IMR-90 (cell line): ENCODE measurements around the gene ANXA3. TPM values are rescaled to one million over a fixed set of nuclear protein-coding genes. Genes with fewer than 3 reads are reported as not detected.

ENCODE experiments used
- ATAC-seq: fragments of 200-7000 bp; cut with Tn5 transposase; 2 replicates; pipeline ENCODE4 v1.9.1; 2020; ENCODE audit warnings: low read depth, mild to moderate bottlenecking, moderate library complexity
- BruUV-seq: library from RNA; stranded (reverse); fragments of 400-500 nt; replicated peaks from 2 replicates; lab custom pipeline; 2021; lab: Mats Ljungman, UMichigan
- CTCF ChIA-PET: fragments of 300-600 bp; formaldehyde crosslinking; extraction: SDS; loops from one replicate; lab custom pipeline; 2021; ENCODE audit warnings: antibody characterized with exemption; lab: Yijun Ruan, JAX
- POLR2A ChIA-PET: fragments of 300-600 bp; sonication (Branson Sonifier 250); formaldehyde crosslinking; loops from one replicate; lab custom pipeline; 2022; ENCODE audit warnings: antibody characterized with exemption; ENCODE audit not compliant: unreplicated experiment; lab: Charles Lee
- DNase-seq: peaks from one replicate; pipeline ENCODE4 v3.0.0; 2013
- H2AFZ ChIP-seq: replicated peaks from 2 replicates; pipeline ENCODE3; 2013; ENCODE audit warnings: low read length, mild to moderate bottlenecking; ENCODE audit not compliant: poor library complexity
- H2AK5ac ChIP-seq: 2 replicates; pipeline ENCODE4 v1.6.1; 2013; ENCODE audit warnings: low read depth, low read length, inconsistent platforms
- H2AK9ac ChIP-seq: replicated peaks from 2 replicates; pipeline ENCODE3; 2013; ENCODE audit warnings: mild to moderate bottlenecking, low read depth, low read length, moderate library complexity; ENCODE audit not compliant: poor library complexity
- H2BK120ac ChIP-seq: 2 replicates; pipeline ENCODE4 v1.6.1; 2013; ENCODE audit warnings: low read depth, low read length, inconsistent platforms
- H2BK15ac ChIP-seq: 3 replicates; pipeline ENCODE4 v1.6.1; 2013; ENCODE audit warnings: low read depth, low read length, inconsistent platforms
- H2BK20ac ChIP-seq: 2 replicates; pipeline ENCODE4 v1.6.1; 2013; ENCODE audit warnings: low read depth, mild to moderate bottlenecking, inconsistent platforms, low read length, moderate library complexity
- H2BK5ac ChIP-seq: 2 replicates; pipeline ENCODE4 v1.6.1; 2013; ENCODE audit warnings: mild to moderate bottlenecking, low read depth, low read length, inconsistent platforms; ENCODE audit not compliant: poor library complexity, severe bottlenecking
- H3K14ac ChIP-seq: replicated peaks from 2 replicates; pipeline ENCODE4 v1.6.1; 2013; ENCODE audit warnings: low read depth, low read length, inconsistent platforms
- H3K18ac ChIP-seq: 2 replicates; pipeline ENCODE4 v1.6.1; 2013; ENCODE audit warnings: low read depth, low read length, control low read depth
- H3K23ac ChIP-seq: 2 replicates; pipeline ENCODE4 v1.6.1; 2013; ENCODE audit warnings: low read depth, low read length, inconsistent platforms
- H3K27ac ChIP-seq: 2 replicates; pipeline ENCODE4 v1.5.1; 2013; ENCODE audit warnings: mild to moderate bottlenecking, control low read depth, low read length; ENCODE audit not compliant: insufficient read depth
- H3K27me3 ChIP-seq: 2 replicates; pipeline ENCODE4 v1.6.1; 2013; ENCODE audit warnings: low read length; ENCODE audit not compliant: control insufficient read depth, insufficient read depth
- H3K36me3 ChIP-seq: 2 replicates; pipeline ENCODE4 v1.6.1; 2013; ENCODE audit warnings: low read length, mixed read lengths; ENCODE audit not compliant: control insufficient read depth, insufficient read depth
- H3K4ac ChIP-seq: 2 replicates; pipeline ENCODE4 v1.6.1; 2013; ENCODE audit warnings: low read depth, low read length, inconsistent platforms
- H3K4me1 ChIP-seq: 2 replicates; pipeline ENCODE4 v1.6.1; 2013; ENCODE audit warnings: low read length, mixed read lengths; ENCODE audit not compliant: control insufficient read depth, insufficient read depth
- H3K4me2 ChIP-seq: 2 replicates; pipeline ENCODE4 v1.6.1; 2013; ENCODE audit warnings: low read depth, mild to moderate bottlenecking, control low read depth, low read length, moderate library complexity
- H3K4me3 ChIP-seq: 2 replicates; pipeline ENCODE4 v1.5.1; 2013; ENCODE audit warnings: low read depth, mild to moderate bottlenecking, control low read depth, low read length, moderate library complexity; ENCODE audit not compliant: insufficient read depth
- H3K56ac ChIP-seq: 2 replicates; pipeline ENCODE4 v1.6.1; 2013; ENCODE audit warnings: low read length, inconsistent platforms; ENCODE audit not compliant: insufficient read depth; ENCODE audit errors: extremely low read depth
- H3K79me1 ChIP-seq, 2 experiments: 2 replicates each; pipeline ENCODE4 v1.6.1; 2013; ENCODE audit warnings: low read length in 2 of 2, inconsistent platforms in 1 of 2, low read depth in 1 of 2
- H3K9ac ChIP-seq: 2 replicates; pipeline ENCODE4 v1.6.1; 2013; ENCODE audit warnings: low read depth, low read length, control low read depth
- H3K9me1 ChIP-seq: 2 replicates; pipeline ENCODE4 v1.6.1; 2013; ENCODE audit warnings: low read length, inconsistent platforms; ENCODE audit not compliant: insufficient read depth
- H3K9me3 ChIP-seq: 2 replicates; pipeline ENCODE4 v1.6.1; 2013; ENCODE audit warnings: low read length; ENCODE audit not compliant: control insufficient read depth, insufficient read depth
- H4K20me1 ChIP-seq: 2 replicates; pipeline ENCODE4 v1.6.1; 2013; ENCODE audit warnings: low read length, inconsistent platforms; ENCODE audit not compliant: insufficient read depth
- H4K5ac ChIP-seq: 2 replicates; pipeline ENCODE4 v1.6.1; 2013; ENCODE audit warnings: mild to moderate bottlenecking, low read depth, low read length, control low read depth
- H4K8ac ChIP-seq, 2 experiments: 2 replicates each; pipeline ENCODE4 v1.6.1; 2013; ENCODE audit warnings: low read depth in 2 of 2, low read length in 2 of 2, control low read depth in 1 of 2, inconsistent platforms in 1 of 2
- H4K91ac ChIP-seq: 2 replicates; pipeline ENCODE4 v1.6.1; 2013; ENCODE audit warnings: low read depth, low read length, inconsistent platforms; ENCODE audit not compliant: insufficient read depth
- BHLHE40 ChIP-seq: fragments of 150-350 bp; IDR thresholded peaks from 2 replicates; pipeline ENCODE4 v1.6.1; 2016; ENCODE audit warnings: mild to moderate bottlenecking, low read depth, low read length
- ELK1 ChIP-seq: fragments of 150-350 bp; IDR thresholded peaks from 2 replicates; pipeline ENCODE4 v1.6.1; 2016; ENCODE audit warnings: low read depth, mild to moderate bottlenecking, low read length, moderate library complexity, borderline replicate concordance
- FOS ChIP-seq: fragments of 150-350 bp; IDR thresholded peaks from 2 replicates; pipeline ENCODE4 v1.6.1; 2016; ENCODE audit warnings: low read depth, low read length
- MAFK ChIP-seq: IDR thresholded peaks from 2 replicates; pipeline ENCODE4 v1.6.1; 2012; ENCODE audit warnings: low read depth, low read length, improper control_type of control experiment
- POLR2A ChIP-seq: IDR thresholded peaks from 2 replicates; pipeline ENCODE4 v1.6.1; 2012; ENCODE audit warnings: mild to moderate bottlenecking, low read depth, low read length
- RAD21 ChIP-seq: IDR thresholded peaks from 2 replicates; pipeline ENCODE4 v1.6.1; 2012; ENCODE audit warnings: low read length, improper control_type of control experiment
- RCOR1 ChIP-seq: IDR thresholded peaks from 2 replicates; pipeline ENCODE4 v1.6.1; 2012; ENCODE audit warnings: mild to moderate bottlenecking, low read length, improper control_type of control experiment; ENCODE audit not compliant: insufficient replicate concordance
- SMC3 ChIP-seq: fragments of 150-350 bp; IDR thresholded peaks from 2 replicates; pipeline ENCODE4 v1.6.1; 2016; ENCODE audit warnings: low read depth, mild to moderate bottlenecking, antibody characterized with exemption, low read length, moderate library complexity
- WGBS, 2 experiments: methylation state at CpG; one replicate each; pipeline versions ENCODE4 v1.1.5 to v1.1.7; 2013; ENCODE audit warnings: missing lambda C conversion rate in 2 of 2; ENCODE audit not compliant: insufficient read length in 1 of 2; ENCODE audit errors: extremely low coverage in 2 of 2; 5-methylcytosine and 5-hydroxymethylcytosine counted together
- dilution Hi-C: fragments of 300-500 bp; cut with HindIII; formaldehyde crosslinking; loops from one replicate; pipeline ENCODE4 v1.14.3; 2018; ENCODE audit warnings: low sequenced_read_pairs; ENCODE audit not compliant: unreplicated experiment
- in situ Hi-C: fragments of 300-500 bp; cut with MboI; formaldehyde crosslinking; loops from 3 replicates; pipeline ENCODE4 v1.14.3; 2019; ENCODE audit warnings: low sequenced_read_pairs, inconsistent platforms, mixed read lengths
- intact Hi-C: fragments of 100-400 bp; cut with micrococcal nuclease; formaldehyde crosslinking; loops from 2 replicates; pipeline ENCODE4 v1.10.0; 2022
- polyA plus RNA-seq, 3 experiments: library from polyadenylated mRNA; depleted of rRNA; stranded (reverse); fragments of >200 nt; gene quantifications; 2 replicates each; pipeline ENCODE4 v1.2.3, GENCODE V29; 2012; ENCODE audit warnings: low replicate concordance in 1 of 3
- total RNA-seq: library from RNA; depleted of rRNA; stranded (reverse); fragments of >200 nt; gene quantifications from 2 replicates; pipeline ENCODE4 v1.2.3, GENCODE V29; 2012
- TF ChIP-seq, protein P1 (sequence below): fragments of 150-350 bp; IDR thresholded peaks from 2 replicates; pipeline ENCODE4 v1.6.1; 2017; ENCODE audit warnings: mild to moderate bottlenecking, antibody characterized with exemption, low read length, low read depth

Gene ANXA3
- total and polyA plus RNA-seq, 2 of the 4 experiments (the other 2 are of a cell fraction), result 4.2 to 5.0 TPM

DNA sequence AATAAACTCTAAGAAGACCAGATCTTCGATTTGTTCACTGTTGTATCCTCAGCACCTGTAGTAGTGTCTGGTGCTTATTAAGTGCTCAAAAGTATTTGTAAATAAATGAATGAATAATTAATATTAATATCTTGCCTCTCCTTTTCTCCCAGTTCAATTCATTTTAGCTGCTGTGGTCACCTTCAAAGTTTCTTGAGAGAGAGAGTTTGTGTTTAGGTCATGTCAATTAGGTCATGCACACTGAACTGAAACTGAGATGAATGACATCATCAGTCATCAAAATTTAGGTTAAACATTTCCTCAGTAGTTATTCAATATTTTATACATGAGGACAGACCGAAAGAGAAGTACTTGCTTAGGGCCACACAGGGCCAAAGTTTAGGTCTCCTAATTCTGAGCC is 73.5 kb downstream of the ANXA3 start:
- Histone ChIP-seq H3K14ac (no peak overlapping the region), H4K8ac (no peak overlapping the region), H3K4ac (no peak overlapping the region), H2AFZ (no peak overlapping the region), H3K23ac (no peak overlapping the region), H3K27me3 (no peaks in the 10 kb centered on the region), H3K36me3 (no peaks in the 10 kb centered on the region), H4K5ac (no peak overlapping the region), H3K9me3 (no peaks in the 10 kb centered on the region), H4K20me1 (no peaks in the 10 kb centered on the region), H2BK120ac (no peak overlapping the region), H2BK20ac (no peak overlapping the region), H3K4me2 (no peak overlapping the region), H2AK9ac (no peak overlapping the region), H3K56ac (no peak overlapping the region), H3K18ac (no peak overlapping the region), H2BK15ac (no peak overlapping the region), H2BK5ac (no peak overlapping the region), H4K91ac (no peak overlapping the region), H2AK5ac (no peak overlapping the region), H3K9ac (no peak overlapping the region), H3K4me1 (0 out of 2 replicates have a peak, but pooled peaks cover 2% of the 10 kb centered on the region), H3K4me3 (no peak overlapping the region), H3K27ac (no peak overlapping the region), H3K9me1 (0 out of 2 replicates have a peak, but pooled peaks cover 4% of the 10 kb centered on the region), H3K79me1 (no peaks in the 10 kb centered on the region)
- no TSS peak for BruUV-seq
- dilution Hi-C loops (no loop called here), in situ Hi-C loops (no loop called here), intact Hi-C loops (no loop called here)
- no peak for DNase-seq
- no peak for TF ChIP-seq RAD21
- no peak for TF ChIP-seq RCOR1
- no peak for TF ChIP-seq FOS
- TF ChIP-seq ELK1, result no peak
- TF ChIP-seq, protein P1, sequence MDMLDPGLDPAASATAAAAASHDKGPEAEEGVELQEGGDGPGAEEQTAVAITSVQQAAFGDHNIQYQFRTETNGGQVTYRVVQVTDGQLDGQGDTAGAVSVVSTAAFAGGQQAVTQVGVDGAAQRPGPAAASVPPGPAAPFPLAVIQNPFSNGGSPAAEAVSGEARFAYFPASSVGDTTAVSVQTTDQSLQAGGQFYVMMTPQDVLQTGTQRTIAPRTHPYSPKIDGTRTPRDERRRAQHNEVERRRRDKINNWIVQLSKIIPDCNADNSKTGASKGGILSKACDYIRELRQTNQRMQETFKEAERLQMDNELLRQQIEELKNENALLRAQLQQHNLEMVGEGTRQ, result no peak
- no peak for TF ChIP-seq POLR2A
- no peak for TF ChIP-seq SMC3
- TF ChIP-seq MAFK, result no peak
- TF ChIP-seq BHLHE40, result no peak
- ChIA-PET CTCF (interaction anchor here (1.0 kb wide), 1 partner anchor 80 kb away, joined by 3 read pairs; no protein-coding TSS in a partner anchor), POLR2A (no interaction called here)
- no peak for ATAC-seq
- no CpG with 5 or more reads among the region's 2 CpGs for WGBS, 2 experiments
